NT2/D1 (cell line): ENCODE data around the gene AGPAT3.

Experiments
- DNase-seq: peaks from one replicate; pipeline ENCODE4 v3.0.0-alpha.2; 2011; ENCODE audit warnings: low read depth, low spot score
- H3K27me3 ChIP-seq: 2 replicates; pipeline ENCODE4 v1.6.0; 2011; ENCODE audit warnings: mild to moderate bottlenecking; ENCODE audit not compliant: insufficient read length, insufficient read depth
- H3K36me3 ChIP-seq: 2 replicates; pipeline ENCODE4 v1.6.1; 2011; ENCODE audit warnings: mild to moderate bottlenecking, low read length, mixed read lengths; ENCODE audit not compliant: insufficient read depth, insufficient read length
- H3K4me1 ChIP-seq: 2 replicates; pipeline ENCODE4 v1.5.1; 2011; ENCODE audit not compliant: insufficient read depth, insufficient read length
- H3K4me3 ChIP-seq: 2 replicates; pipeline ENCODE4 v1.5.1; 2011; ENCODE audit warnings: low read depth; ENCODE audit not compliant: insufficient read length
- H3K9ac ChIP-seq: 2 replicates; pipeline ENCODE4 v1.6.0; 2011; ENCODE audit warnings: low read depth; ENCODE audit not compliant: insufficient read length
- H3K9me3 ChIP-seq: 2 replicates; pipeline ENCODE4 v1.5.1; 2011; ENCODE audit warnings: mild to moderate bottlenecking, low read length; ENCODE audit not compliant: insufficient read depth
- SUZ12 ChIP-seq: IDR thresholded peaks from 2 replicates; pipeline ENCODE4 v1.6.1; 2011; ENCODE audit not compliant: insufficient read length, insufficient read depth; ENCODE audit errors: extremely low read depth
- YY1 ChIP-seq: IDR thresholded peaks from 2 replicates; pipeline ENCODE4 v1.6.1; 2011; ENCODE audit not compliant: insufficient read length, insufficient read depth
- ZNF274 ChIP-seq: IDR thresholded peaks from 2 replicates; pipeline ENCODE4 v1.6.1; 2011; ENCODE audit warnings: mild to moderate bottlenecking, low read depth, low read length

Gene AGPAT3

GRCh38 chr21:43948740-43949498, 83.9 kb downstream of the AGPAT3 start:
- Histone ChIP-seq H3K9ac (no peak overlapping the region), H3K4me3 (no peak overlapping the region), H3K27me3 (no peaks in the 10 kb centered on the region), H3K4me1 (peaks cover 19% of the 10 kb centered on the region), H3K9me3 (peaks cover 21% of the 10 kb centered on the region), H3K36me3 (no peaks in the 10 kb centered on the region)
- DNase-seq: no peak
- no peak for TF ChIP-seq ZNF274
- no peak for TF ChIP-seq SUZ12
- no peak for TF ChIP-seq YY1

DNA sequence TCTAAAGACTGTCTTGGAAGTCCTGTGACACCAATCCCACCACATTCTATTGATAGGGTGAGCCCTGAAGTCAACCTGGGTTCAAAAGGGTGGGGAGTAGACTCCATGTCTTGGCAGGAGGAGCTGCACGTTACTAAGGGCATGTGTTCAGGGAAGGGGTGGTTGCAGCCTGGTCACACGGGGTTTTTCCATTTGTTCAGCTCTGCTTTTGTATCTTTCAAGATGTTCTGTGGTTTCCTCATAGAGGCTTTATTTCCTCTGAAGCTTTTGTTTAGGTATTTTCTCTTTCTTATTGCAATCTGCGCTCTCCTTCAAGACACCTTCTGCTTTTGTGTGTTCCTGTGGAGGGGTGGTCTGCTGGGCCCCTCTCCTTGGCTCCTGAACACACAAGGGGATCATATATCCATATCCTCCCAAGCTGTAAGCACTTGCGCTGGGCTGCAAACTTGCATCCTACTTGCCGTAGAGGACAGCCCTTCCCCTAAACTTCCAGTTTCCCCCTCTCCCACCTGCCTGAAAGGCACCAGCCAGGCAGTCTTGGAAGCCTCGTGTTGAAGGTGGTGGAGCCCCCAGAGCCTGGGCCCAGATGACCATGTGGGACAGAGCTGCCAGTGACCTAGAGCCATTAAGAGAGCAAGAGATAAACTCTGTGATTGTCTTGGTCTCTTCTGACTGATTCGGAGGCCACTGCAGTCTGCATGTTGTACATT, 84.6 kb downstream of the AGPAT3 start:
- Histone ChIP-seq H3K9ac (no peak overlapping the region), H3K9me3 (peaks cover 21% of the 10 kb centered on the region), H3K4me1 (peaks cover 13% of the 10 kb centered on the region), H3K4me3 (no peak overlapping the region), H3K27me3 (no peaks in the 10 kb centered on the region), H3K36me3 (no peaks in the 10 kb centered on the region)
- no peak for DNase-seq
- TF ChIP-seq ZNF274: no peak
- TF ChIP-seq YY1: no peak
- no peak for TF ChIP-seq SUZ12

- Histone ChIP-seq H3K9ac (no peak overlapping the region), H3K4me1 (peaks cover 5% of the 10 kb centered on the region), H3K4me3 (no peak overlapping the region), H3K9me3 (peaks cover 21% of the 10 kb centered on the region), H3K27me3 (no peaks in the 10 kb centered on the region), H3K36me3 (no peaks in the 10 kb centered on the region)
- TF ChIP-seq SUZ12 (no peak), YY1 (no peak)
- no peak for DNase-seq
These were observed 85.5 kb downstream of the AGPAT3 start for GRCh38 chr21:43950481-43950880.

DNA sequence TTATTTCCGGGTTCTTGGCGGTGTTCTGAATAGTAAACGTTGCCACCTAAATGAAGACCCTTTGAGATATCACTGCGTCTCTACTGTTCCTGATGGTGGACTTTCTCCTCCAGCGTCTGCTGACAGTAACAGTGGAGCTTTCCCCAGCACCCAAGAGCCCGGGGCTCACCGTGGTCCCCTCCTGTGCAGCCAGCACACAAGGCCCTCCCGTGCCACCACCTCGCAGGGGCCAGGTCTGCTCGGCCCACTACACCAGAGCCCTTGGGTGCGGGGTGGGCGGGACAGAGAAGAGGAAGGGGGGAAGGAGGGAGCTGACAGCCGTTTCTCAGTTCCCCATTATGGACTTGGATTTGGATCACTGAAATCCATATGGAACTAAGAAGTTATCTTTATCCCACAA, 85.9 kb downstream of the AGPAT3 start:
- no peaks in the 10 kb centered on the region for H3K27me3 ChIP-seq
- no peaks in the 10 kb centered on the region for H3K36me3 ChIP-seq
- peaks cover 21% of the 10 kb centered on the region for H3K9me3 ChIP-seq
- no peak for DNase-seq
- TF ChIP-seq SUZ12: no peak
- H3K4me3 ChIP-seq: no peak overlapping the region
- no peak overlapping the region for H3K9ac ChIP-seq
- peaks cover 3% of the 10 kb centered on the region for H3K4me1 ChIP-seq

DNA sequence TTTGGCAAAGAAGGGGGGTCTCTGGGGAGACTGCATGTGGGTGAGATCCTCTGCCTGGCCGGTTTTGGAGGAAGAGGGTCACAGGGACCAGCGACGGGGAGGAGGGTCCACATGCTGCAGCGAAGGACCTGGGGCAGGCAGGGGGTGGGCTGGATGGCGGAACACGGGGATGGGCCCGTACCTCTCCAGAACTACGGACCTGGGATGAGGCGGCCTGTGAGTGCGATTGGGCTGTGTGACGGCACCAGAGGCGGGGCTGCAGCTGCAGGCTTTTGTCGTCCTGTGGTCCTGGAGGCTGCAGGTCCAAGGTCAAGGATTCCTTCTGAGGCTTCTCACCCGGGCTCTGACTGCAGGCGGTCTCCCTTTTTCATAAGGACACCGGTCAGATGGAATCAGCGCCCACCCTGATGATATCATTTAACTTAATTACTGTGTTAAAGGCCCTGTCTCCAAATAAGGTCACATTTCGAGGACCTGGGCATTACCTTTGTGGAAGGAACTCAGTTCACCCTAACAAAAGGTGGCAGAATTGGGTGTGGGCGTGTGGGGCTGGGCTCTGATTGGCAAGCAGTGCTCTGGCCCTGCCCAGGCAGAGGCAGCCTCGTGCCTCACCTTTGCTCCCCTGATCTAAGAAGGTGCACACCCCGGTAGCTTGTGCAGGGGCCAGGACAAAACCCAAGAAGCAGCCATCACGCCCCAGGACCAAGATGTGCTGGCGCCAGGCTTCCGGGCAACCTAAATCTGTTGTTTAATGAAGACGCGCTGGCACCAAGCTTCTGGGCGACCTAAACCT, 87.1 kb downstream of the AGPAT3 start:
- Histone ChIP-seq H3K9ac (no peak overlapping the region), H3K4me3 (no peak overlapping the region), H3K9me3 (peaks cover 21% of the 10 kb centered on the region), H3K36me3 (no peaks in the 10 kb centered on the region), H3K4me1 (peaks cover 3% of the 10 kb centered on the region), H3K27me3 (no peaks in the 10 kb centered on the region)
- no peak for DNase-seq
- TF ChIP-seq SUZ12 (no peak), YY1 (no peak), ZNF274 (no peak)

DNA sequence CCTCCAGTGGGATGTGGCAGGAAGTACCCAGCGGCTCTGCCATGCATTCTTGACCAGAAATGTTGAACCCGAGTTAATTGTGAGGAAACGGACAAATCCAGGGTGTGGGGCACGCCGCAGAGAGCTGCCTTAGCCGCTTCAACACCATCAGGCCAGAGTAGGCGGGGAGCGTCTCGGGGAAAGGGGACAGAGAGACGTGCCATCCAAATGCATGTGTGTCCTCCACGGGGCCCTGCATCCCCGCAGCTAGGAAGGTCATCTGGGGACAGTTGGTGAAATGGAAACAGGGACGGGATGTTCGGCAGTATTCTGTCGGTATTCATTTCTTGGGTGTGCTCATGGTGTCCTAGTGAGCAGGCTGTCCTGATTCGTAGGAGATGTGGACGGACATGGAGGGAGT, 88.0 kb downstream of the AGPAT3 start:
- no peak for TF ChIP-seq SUZ12
- no peak for TF ChIP-seq ZNF274
- TF ChIP-seq YY1: no peak
- Histone ChIP-seq H3K9me3 (peaks cover 21% of the 10 kb centered on the region), H3K4me1 (peaks cover 3% of the 10 kb centered on the region), H3K27me3 (no peaks in the 10 kb centered on the region), H3K9ac (no peak overlapping the region), H3K4me3 (no peak overlapping the region), H3K36me3 (no peaks in the 10 kb centered on the region)
- no peak for DNase-seq

- Histone ChIP-seq H3K4me3 (no peak overlapping the region), H3K9ac (no peak overlapping the region), H3K9me3 (peaks cover 11% of the 10 kb centered on the region), H3K36me3 (no peaks in the 10 kb centered on the region), H3K27me3 (no peaks in the 10 kb centered on the region), H3K4me1 (peaks cover 12% of the 10 kb centered on the region)
- TF ChIP-seq ZNF274: no peak
- DNase-seq: no peak
These were observed 89.0 kb downstream of the AGPAT3 start for GRCh38 chr21:43954042-43954441.
